Measurements from ENCODE around the gene C1QL2. TPM values are rescaled to one million over a fixed set of nuclear protein-coding genes. Genes with fewer than 3 reads are reported as not detected.

Gene C1QL2
- total and polyA plus RNA-seq, 8 donors: 0.07 to 0.15 (median 0.09) TPM; not detected in 5

GRCh38 chr2:119204525-119204924 is 46.0 kb upstream of the C1QL2 start:
- DNase-seq: no peak
- H3K36me3 ChIP-seq: no peaks in the 10 kb centered on the region
- no peak overlapping the region for H3K4me3 ChIP-seq
- 91 to 96% methylated on average over 6 of the region's 6 CpGs for WGBS, 2 donors
- no peak for FAIRE-seq
- no peaks in the 10 kb centered on the region for H3K9me3 ChIP-seq
- intact Hi-C loops (cut with DNase I): no loop called here
- H3K27me3 ChIP-seq: no peaks in the 10 kb centered on the region
- no peak for ATAC-seq
- H3K4me1 ChIP-seq: no peaks in the 10 kb centered on the region
- no peak overlapping the region for H3K27ac ChIP-seq
- TF ChIP-seq CTCF (IDR thresholded peaks at IDR 0.05): no peak

DNA sequence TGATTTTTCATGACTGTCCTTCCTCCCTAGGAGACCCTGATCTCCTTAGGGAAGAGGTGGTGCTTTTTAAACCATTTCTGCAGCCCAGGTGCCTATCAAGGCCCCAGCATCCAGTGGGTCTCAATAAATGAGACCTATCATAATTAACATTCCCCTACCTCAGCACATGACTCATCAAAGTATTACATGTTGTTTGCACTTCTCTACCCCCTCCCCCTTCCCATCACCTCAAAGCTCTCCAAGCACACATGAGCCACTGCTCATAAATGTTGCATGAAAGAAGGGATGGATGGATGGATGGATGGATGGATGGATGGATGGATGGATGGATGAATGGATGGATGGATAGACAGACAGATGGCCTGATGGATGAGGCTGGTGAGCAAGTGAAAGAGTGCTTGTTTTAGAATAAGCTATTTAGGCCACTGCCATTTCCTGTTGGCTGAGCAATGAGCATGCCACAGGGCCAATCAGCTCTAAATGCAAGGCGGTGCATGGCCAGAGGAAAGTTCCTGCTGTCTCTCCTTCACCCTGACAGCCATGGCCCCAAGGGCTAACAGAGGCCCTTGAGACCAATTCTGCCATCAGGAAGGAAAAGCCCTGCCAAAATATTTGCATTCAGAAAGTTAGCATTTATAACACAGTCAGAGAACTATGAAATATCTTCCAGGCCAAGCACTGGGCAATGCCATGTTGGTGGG is 44.2 kb upstream of the C1QL2 start:
- H3K36me3 ChIP-seq: no peaks in the 10 kb centered on the region
- FAIRE-seq: no peak
- H3K27ac ChIP-seq: no peak overlapping the region
- DNase-seq: no peak
- no peaks in the 10 kb centered on the region for H3K27me3 ChIP-seq
- no peak for TF ChIP-seq CTCF (IDR thresholded peaks at IDR 0.05)
- H3K4me1 ChIP-seq: peaks cover 5 to 7% (median 6%) of the 10 kb centered on the region in 3 donors
- intact Hi-C loops (cut with DNase I): no loop called here
- 90 to 100% methylated on average over 1 of the region's 1 CpG for WGBS, 2 donors
- ATAC-seq: no peak
- H3K9me3 ChIP-seq: no peaks in the 10 kb centered on the region
- no peak overlapping the region for H3K4me3 ChIP-seq

DNA sequence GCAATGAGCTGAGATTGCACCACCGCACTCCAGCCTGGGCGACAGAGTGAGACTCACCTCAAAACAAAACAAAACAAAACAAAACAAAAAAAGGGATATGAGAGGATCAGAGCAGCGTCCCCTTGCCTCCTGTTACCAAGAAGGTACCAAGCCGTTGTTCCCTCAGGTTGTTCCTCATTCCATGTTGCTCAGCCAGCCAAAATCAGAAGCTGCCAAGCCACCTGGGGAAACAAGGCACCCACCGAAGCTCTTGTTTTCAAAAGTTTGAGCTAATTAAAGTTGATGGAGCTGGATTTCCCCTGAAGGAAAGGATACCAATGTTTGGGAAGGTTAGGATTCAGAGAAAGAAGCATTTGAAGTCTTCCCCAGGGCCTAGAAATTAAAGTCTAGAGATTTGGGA is 43.3 kb upstream of the C1QL2 start:
- H3K27me3 ChIP-seq: no peaks in the 10 kb centered on the region

GRCh38 chr2:119198240-119198840 is 39.8 kb upstream of the C1QL2 start:
- FAIRE-seq: no peak
- DNase-seq: peak in 1 of 6 donors; percentile 55
- no peaks in the 10 kb centered on the region for H3K9me3 ChIP-seq
- ATAC-seq: peak; percentile 74 to 87 (median 80)
- no peaks in the 10 kb centered on the region for H3K36me3 ChIP-seq
- no peak overlapping the region for H3K4me3 ChIP-seq
- intact Hi-C loops (cut with DNase I): no loop called here
- peak overlapping the region in 1 of 4 donors; percentile 28 for H3K27ac ChIP-seq
- WGBS, 2 donors: 37 to 48% methylated on average over 7 of the region's 7 CpGs
- peaks cover 13 to 21% (median 18%) of the 10 kb centered on the region in 3 donors for H3K4me1 ChIP-seq
- TF ChIP-seq CTCF (IDR thresholded peaks at IDR 0.05): no peak
- no peaks in the 10 kb centered on the region for H3K27me3 ChIP-seq

More for the DNA sequence above, 43.3 kb upstream of the C1QL2 start:
- Histone ChIP-seq H3K4me1 (peaks cover 13 to 15% (median 15%) of the 10 kb centered on the region in 3 donors), H3K4me3 (no peak overlapping the region), H3K36me3 (no peaks in the 10 kb centered on the region), H3K27ac (no peak overlapping the region), H3K9me3 (no peaks in the 10 kb centered on the region)
- TF ChIP-seq CTCF (IDR thresholded peaks at IDR 0.05): no peak
- intact Hi-C loops (cut with DNase I): no loop called here
- WGBS, 2 donors: 91 to 92% methylated on average over 5 of the region's 5 CpGs
- no peak for ATAC-seq
- no peak for DNase-seq
- no peak for FAIRE-seq
